ENCODE data around the gene TNPO2.

- TF ChIP-seq FOXP2 (optimal IDR thresholded peaks at IDR 0.05; ENCODE audit: control extremely low read depth, extremely low read length, insufficient read depth) (no peak), POLR2AphosphoS5 (IDR thresholded peaks at IDR 0.05; ENCODE audit: borderline replicate concordance, low read depth, low read length) (no peak), EZH2 (IDR thresholded peaks at IDR 0.05) (no peak)
Observed at GRCh38 chr19:12720296-12720695, 3.4 kb downstream of the TNPO2 start.

All from SK-N-MC (cell line).